ENCODE data around the gene CDC16.

DNA sequence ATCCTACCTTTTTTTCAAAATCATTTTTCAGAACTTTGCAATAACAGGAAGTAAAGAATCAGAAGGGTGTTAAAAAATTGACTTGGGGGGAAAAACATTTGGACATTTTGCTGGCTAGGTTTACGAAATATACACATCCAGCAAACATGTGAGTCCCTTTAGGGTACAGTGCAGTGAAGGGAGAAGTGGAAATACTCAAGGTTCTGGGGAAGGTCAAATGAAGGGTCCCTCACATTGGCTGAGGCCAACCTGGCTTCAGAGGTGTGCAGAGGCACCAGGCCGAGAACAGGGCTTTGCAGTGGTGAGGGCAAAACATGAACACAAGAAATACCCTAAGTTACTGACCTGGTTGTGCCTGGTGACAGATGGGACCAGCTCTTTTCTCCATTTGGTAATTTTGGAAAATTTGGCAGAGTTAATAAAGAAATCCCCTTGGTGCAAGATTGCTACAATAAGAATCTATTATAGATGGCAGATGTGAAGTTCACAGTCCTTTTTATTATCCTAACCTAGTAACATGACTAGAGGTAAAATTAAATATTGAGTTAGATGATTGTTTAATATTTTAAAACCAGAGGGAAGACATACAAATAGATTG lies 45.2 kb downstream of the CDC16 start:
- TF ChIP-seq YY1 (IDR thresholded peaks at IDR 0.05; ENCODE audit: insufficient read depth, insufficient read length) (no peak), ZNF274 (IDR thresholded peaks at IDR 0.05; ENCODE audit: low read depth, low read length) (no peak)

All from NT2/D1 (cell line).